NCI-H446 treated with DMSO at 0.1 percent for 48 hours (cell line): ENCODE data around the gene FOXRED1.
A peak's percentile ranks its signal among the peaks of the same experiment; 100 is the strongest.

Experiments used
- DNase-seq: peaks from one replicate; lab custom pipeline; 2025; lab: John Stamatoyannopoulos, UW

The FOXRED1 gene

GRCh38 chr11:126311401-126312291 is 42.7 kb downstream of the FOXRED1 start:
- no peak for DNase-seq

DNA sequence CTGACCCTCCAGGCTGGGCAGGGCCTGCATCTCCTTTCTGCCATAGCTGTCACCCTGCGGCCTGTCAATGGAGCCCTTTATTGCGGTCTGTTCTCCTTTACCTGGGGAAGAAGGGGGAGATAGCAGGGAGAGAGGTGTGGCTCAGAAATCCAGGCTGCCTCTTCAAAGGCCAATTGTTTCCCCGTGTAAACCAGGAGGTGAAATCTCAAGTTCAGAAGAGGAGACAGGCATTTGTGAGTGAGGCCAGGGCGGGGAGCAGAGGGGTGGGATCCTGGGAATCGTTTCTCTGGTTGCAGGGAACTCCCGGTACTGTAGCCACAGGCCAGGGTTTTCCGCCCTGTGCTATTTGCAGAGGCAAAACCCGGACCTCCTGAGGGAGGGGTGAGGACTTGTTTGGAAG is 44.0 kb downstream of the FOXRED1 start:
- DNase-seq: no peak

GRCh38 chr11:126313826-126314225 is 44.9 kb downstream of the FOXRED1 start:
- no peak for DNase-seq

GRCh38 chr11:126317432-126317755 is 48.4 kb downstream of the FOXRED1 start:
- no peak for DNase-seq

DNA sequence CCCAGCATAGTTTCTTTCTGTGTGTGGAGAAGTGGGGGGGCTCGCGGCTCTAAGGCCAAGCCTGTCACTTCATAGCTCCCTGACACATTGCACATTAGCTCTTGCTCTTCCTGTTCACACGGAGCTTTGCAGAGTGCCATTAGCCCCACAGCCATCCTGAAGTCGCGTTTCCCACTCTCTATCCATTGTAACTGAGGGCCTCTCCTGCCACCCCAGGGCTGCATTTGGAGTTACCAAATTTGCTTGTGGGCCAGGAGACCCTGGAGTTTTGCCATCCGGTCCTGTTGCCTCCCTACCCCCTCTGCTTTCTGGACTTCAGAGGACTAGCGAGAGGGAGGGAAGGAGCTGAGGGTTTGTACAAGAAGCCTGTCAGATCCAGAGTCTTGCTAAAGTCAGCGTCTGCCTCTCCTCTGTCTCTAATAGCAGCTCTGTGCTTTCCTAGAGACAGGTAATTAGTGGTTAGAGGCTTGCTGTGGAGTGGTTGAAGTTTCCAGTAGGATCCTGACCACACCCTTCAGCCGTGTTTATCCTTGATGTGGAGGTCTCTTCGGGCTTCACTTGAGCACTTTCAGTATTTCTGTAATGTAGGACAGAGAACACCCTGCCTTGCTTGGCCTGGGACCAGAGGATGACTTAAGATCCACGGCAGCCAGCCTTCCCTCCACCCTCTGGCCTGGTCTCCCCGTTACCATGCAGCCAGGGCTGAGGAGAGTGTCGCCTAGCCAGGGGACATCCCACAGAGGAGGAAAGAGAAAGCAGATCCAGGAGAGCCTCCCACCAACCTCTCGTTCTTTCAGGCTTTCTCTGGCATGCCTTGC is 49.0 kb downstream of the FOXRED1 start:
- peak; percentile 49 for DNase-seq

- peak; percentile 91 for DNase-seq
Observed at GRCh38 chr11:126318574-126319373, 49.8 kb downstream of the FOXRED1 start.

DNA sequence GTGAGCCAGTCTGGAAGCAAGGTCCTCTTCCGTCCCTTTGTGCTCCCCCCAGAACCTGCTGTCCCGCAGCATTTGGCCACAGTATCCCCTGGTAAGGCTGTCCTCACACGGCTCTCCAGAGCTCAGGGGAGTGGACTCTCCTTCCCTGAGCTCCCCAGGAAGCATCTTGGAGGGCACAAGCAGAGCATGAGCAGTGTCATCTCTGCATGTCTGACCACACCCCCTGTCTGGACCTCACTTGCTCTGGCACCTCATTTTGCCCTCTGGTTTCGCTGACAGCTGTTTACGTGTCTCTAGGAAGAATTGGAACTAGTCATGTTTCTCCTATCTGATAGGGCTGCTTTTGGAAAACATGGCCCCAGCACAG is 50.4 kb downstream of the FOXRED1 start:
- no peak for DNase-seq

DNA sequence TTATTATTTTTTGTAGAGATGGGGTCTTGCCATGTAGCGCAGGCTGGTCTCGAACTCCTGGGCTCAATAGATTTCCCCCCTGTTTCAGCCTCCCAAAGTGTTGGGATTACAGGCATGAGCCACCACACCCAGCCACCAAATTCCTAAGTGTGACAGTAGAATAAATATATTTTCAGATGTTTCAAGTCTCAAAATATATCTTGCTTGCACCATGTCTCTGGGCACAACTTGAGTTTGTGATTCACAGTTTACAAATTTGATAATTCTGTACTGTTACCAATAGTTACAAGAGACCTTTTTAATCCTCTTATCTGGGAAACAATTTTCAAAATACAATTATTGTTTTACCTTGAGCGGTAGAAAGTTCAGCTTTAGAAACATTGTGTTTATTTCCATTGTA is 54.0 kb downstream of the FOXRED1 start:
- no peak for DNase-seq

DNA sequence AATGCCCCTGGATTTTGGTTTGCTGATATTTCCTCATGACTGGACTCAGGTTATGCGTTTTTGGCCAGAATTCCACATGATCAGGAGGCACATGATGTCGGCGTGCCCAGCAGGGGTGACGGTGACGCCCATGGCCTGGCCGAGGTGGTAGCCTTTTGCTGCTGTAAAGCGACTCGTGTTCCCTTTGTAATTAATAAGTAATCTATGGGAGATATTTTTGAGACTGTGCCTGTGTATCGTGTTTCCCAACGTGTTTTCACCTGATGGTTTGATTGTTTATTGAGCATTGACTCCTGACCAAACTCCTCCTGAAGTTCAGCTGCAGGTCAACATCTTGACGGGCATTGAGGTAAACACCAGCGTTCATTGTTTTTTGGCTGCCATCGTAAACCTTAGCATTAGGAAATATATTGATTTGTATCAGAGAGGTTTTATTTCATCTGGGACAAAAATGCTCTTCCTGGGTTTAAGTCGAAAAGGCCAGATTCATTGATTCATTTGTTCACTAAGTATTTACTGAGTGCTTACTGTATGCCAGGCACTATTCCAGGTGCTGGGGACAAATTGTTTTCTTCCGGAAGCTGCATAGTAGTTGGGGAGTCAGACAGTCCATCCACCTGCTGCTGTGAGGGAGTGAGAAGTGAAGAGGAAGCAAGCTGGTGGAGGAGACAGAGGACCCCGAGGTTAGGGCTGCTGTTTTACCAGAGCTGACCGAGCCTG is 58.5 kb downstream of the FOXRED1 start:
- DNase-seq: no peak
